Esophagus muscularis mucosa (tissue), 4 donors: ENCODE measurements around the gene TMEM41A. TPM values are rescaled to one million over a fixed set of nuclear protein-coding genes. Genes with fewer than 3 reads are reported as not detected.

Experiments
- DNase-seq: peaks from one replicate; pipeline ENCODE4 v3.0.0-alpha.2; 2017; ENCODE audit errors: extremely low spot score
- H3K27ac ChIP-seq, 4 donors: fragments of 200-600 bp; sonication (generic); replicated peaks in 1 of 4; 1 replicate in 3 of 4; 2 replicates in 1 of 4; pipeline ENCODE4 v1.5.1; 2016 to 2019; ENCODE audit warnings: mild to moderate bottlenecking in 1 of 4
- H3K27me3 ChIP-seq, 4 donors: fragments of 200-600 bp; sonication (generic); one replicate each; pipeline versions ENCODE4 v1.5.1 to v1.6.0; 2016 to 2019
- H3K36me3 ChIP-seq, 4 donors: fragments of 200-600 bp; sonication (generic); one replicate each; pipeline ENCODE4 v1.5.1; 2016 to 2019
- H3K4me1 ChIP-seq, 4 donors: fragments of 200-600 bp; sonication (generic); one replicate each; pipeline ENCODE4 v1.5.1; 2016 to 2019
- H3K4me3 ChIP-seq, 4 donors: fragments of 200-600 bp; sonication (generic); 1 replicate in 2 of 4; 2 replicates in 2 of 4; pipeline ENCODE4 v1.5.1; 2016 to 2019; ENCODE audit warnings: mild to moderate bottlenecking in 4 of 4, moderate library complexity in 1 of 4
- H3K9me3 ChIP-seq, 4 donors: fragments of 200-600 bp; sonication (generic); 1 replicate in 3 of 4; 2 replicates in 1 of 4; pipeline ENCODE4 v1.5.1; 2016 to 2019
- CTCF ChIP-seq, 3 experiments: fragments of 200-600 bp in 2 of 3; fragments of 450-650 bp in 1 of 3; sonication (generic) in 2 of 3; IDR thresholded peaks; one replicate each; pipeline ENCODE4 v1.5.1; 2017 to 2019; ENCODE audit warnings: antibody characterized with exemption in 3 of 3, mild to moderate bottlenecking in 2 of 3, moderate library complexity in 1 of 3
- EP300 ChIP-seq: sonication (generic); formaldehyde crosslinking; IDR thresholded peaks from one replicate; pipeline ENCODE4 v1.6.1; 2017; ENCODE audit warnings: antibody characterized with exemption
- POLR2A ChIP-seq: fragments of 450-650 bp; IDR thresholded peaks from one replicate; pipeline ENCODE4 v1.6.1; 2017; ENCODE audit warnings: antibody characterized with exemption, moderate library complexity, mild to moderate bottlenecking, low read depth
- POLR2AphosphoS5 ChIP-seq, 2 donors: sonication (generic); formaldehyde crosslinking; IDR thresholded peaks; one replicate each; pipeline ENCODE4 v1.6.1; 2017; ENCODE audit warnings: antibody characterized with exemption in 2 of 2
- WGBS: methylation state at CpG from one replicate; pipeline ENCODE4 v1.1.5; 2018; 5-methylcytosine and 5-hydroxymethylcytosine counted together
- intact Hi-C: fragments of 100-400 bp; cut with DNase I; formaldehyde crosslinking; loops from one replicate; pipeline ENCODE4 v1.15.1; 2023
- total RNA-seq, 4 donors: library from RNA; depleted of rRNA; stranded (reverse); fragments of >200 nt; gene quantifications; one replicate each; pipeline versions ENCODE4 v1.1.0 to v1.2.1, GENCODE V29; 2016

The TMEM41A gene
- total RNA-seq, 4 donors from 2014 or later, result 7.5 to 9.6 (median 8.3) TPM

- WGBS, result 80% methylated on average over 2 of the region's 2 CpGs
- H3K9me3 ChIP-seq, result no peaks in the 10 kb centered on the region
- intact Hi-C loops, result no loop called here
- no peak overlapping the region for H3K27ac ChIP-seq
- no peak for TF ChIP-seq POLR2A
- H3K4me3 ChIP-seq, result no peak overlapping the region
- no peaks in the 10 kb centered on the region for H3K36me3 ChIP-seq
- no peaks in the 10 kb centered on the region for H3K27me3 ChIP-seq
- DNase-seq, result no peak
- no peaks in the 10 kb centered on the region for H3K4me1 ChIP-seq
These were observed 35.7 kb upstream of the TMEM41A start for GRCh38 chr3:185534511-185534910.

- intact Hi-C loops, result no loop called here
- H3K4me1 ChIP-seq, result no peaks in the 10 kb centered on the region
- H3K27me3 ChIP-seq, result no peaks in the 10 kb centered on the region
- H3K27ac ChIP-seq, result no peak overlapping the region
- no peaks in the 10 kb centered on the region for H3K36me3 ChIP-seq
- H3K4me3 ChIP-seq, result no peak overlapping the region
- no peaks in the 10 kb centered on the region for H3K9me3 ChIP-seq
- no peak for DNase-seq
- TF ChIP-seq CTCF (IDR thresholded peaks at IDR 0.05) (no peak), EP300 (no peak), POLR2A (no peak), POLR2AphosphoS5 (IDR thresholded peaks at IDR 0.05) (no peak)
- WGBS, result 62% methylated on average over 5 of the region's 5 CpGs
These were observed 34.1 kb upstream of the TMEM41A start for GRCh38 chr3:185532901-185533300.

GRCh38 chr3:185530856-185531255 is 32.0 kb upstream of the TMEM41A start:
- 66% methylated on average over 5 of the region's 5 CpGs for WGBS
- no peaks in the 10 kb centered on the region for H3K36me3 ChIP-seq
- intact Hi-C loops, result no loop called here
- no peak for DNase-seq
- TF ChIP-seq CTCF (IDR thresholded peaks at IDR 0.05), result no peak
- TF ChIP-seq POLR2AphosphoS5 (IDR thresholded peaks at IDR 0.05), result no peak
- TF ChIP-seq EP300, result no peak
- TF ChIP-seq POLR2A, result no peak
- H3K27ac ChIP-seq, result no peak overlapping the region
- no peaks in the 10 kb centered on the region for H3K4me1 ChIP-seq
- no peaks in the 10 kb centered on the region for H3K9me3 ChIP-seq
- H3K4me3 ChIP-seq, result no peak overlapping the region
- peaks cover 0 to 4% (median 0%) of the 10 kb centered on the region in 4 donors for H3K27me3 ChIP-seq

GRCh38 chr3:185528532-185528931 is 29.7 kb upstream of the TMEM41A start:
- Histone ChIP-seq H3K27me3 (peaks cover 0 to 21% (median 0%) of the 10 kb centered on the region in 4 donors), H3K4me3 (no peak overlapping the region), H3K27ac (no peak overlapping the region), H3K36me3 (no peaks in the 10 kb centered on the region), H3K9me3 (no peaks in the 10 kb centered on the region), H3K4me1 (no peaks in the 10 kb centered on the region)
- intact Hi-C loops, result no loop called here
- no peak for DNase-seq
- 89% methylated on average over 6 of the region's 6 CpGs for WGBS
- no peak for TF ChIP-seq EP300
- no peak for TF ChIP-seq POLR2A
- no peak for TF ChIP-seq CTCF (IDR thresholded peaks at IDR 0.05)
- TF ChIP-seq POLR2AphosphoS5 (IDR thresholded peaks at IDR 0.05), result no peak

GRCh38 chr3:185527364-185527763 is 28.5 kb upstream of the TMEM41A start:
- H3K9me3 ChIP-seq, result no peaks in the 10 kb centered on the region
- no peak overlapping the region for H3K4me3 ChIP-seq
- no peaks in the 10 kb centered on the region for H3K4me1 ChIP-seq
- TF ChIP-seq CTCF (IDR thresholded peaks at IDR 0.05) (no peak), POLR2AphosphoS5 (IDR thresholded peaks at IDR 0.05) (no peak), POLR2A (no peak), EP300 (no peak)
- no peaks in the 10 kb centered on the region for H3K36me3 ChIP-seq
- DNase-seq, result no peak
- intact Hi-C loops, result no loop called here
- H3K27me3 ChIP-seq, result peaks cover 0 to 23% (median 0%) of the 10 kb centered on the region in 4 donors
- no peak overlapping the region for H3K27ac ChIP-seq
- 73% methylated on average over 6 of the region's 9 CpGs for WGBS
